ENCODE measurements around the gene RNF4.
A peak's percentile ranks its signal among the peaks of the same experiment; 100 is the strongest.

Gene RNF4

GRCh38 chr4:2438822-2439718, 29.8 kb upstream of the RNF4 start:
- DNase-seq = no peak

- peak; percentile 68 to 77 for DNase-seq
These were observed 27.3 kb upstream of the RNF4 start for GRCh38 chr4:2441393-2442174.

GRCh38 chr4:2442175-2442993, 26.5 kb upstream of the RNF4 start:
- no peak for DNase-seq

GRCh38 chr4:2443061-2443730, 25.7 kb upstream of the RNF4 start:
- no peak for DNase-seq

GRCh38 chr4:2443956-2444740, 24.8 kb upstream of the RNF4 start:
- DNase-seq = no peak

GRCh38 chr4:2445130-2445529, 23.8 kb upstream of the RNF4 start:
- no peak for DNase-seq

GRCh38 chr4:2445571-2445970, 23.3 kb upstream of the RNF4 start:
- no peak for DNase-seq

GRCh38 chr4:2446656-2447564, 22.0 kb upstream of the RNF4 start:
- no peak for DNase-seq

- no peak for DNase-seq
These were observed 20.3 kb upstream of the RNF4 start for GRCh38 chr4:2448589-2448988.

- no peak for DNase-seq
These were observed 19.9 kb upstream of the RNF4 start for GRCh38 chr4:2449051-2449450.

GRCh38 chr4:2449511-2450392, 19.2 kb upstream of the RNF4 start:
- no peak for DNase-seq

- DNase-seq = no peak
These were observed 18.4 kb upstream of the RNF4 start for GRCh38 chr4:2450394-2451035.

GRCh38 chr4:2451036-2451520, 17.8 kb upstream of the RNF4 start:
- no peak for DNase-seq

- no peak for DNase-seq
These were observed 16.8 kb upstream of the RNF4 start for GRCh38 chr4:2451821-2452785.

GRCh38 chr4:2457481-2458295, 11.2 kb upstream of the RNF4 start:
- no peak for DNase-seq

Measured in AML-193 (cell line).